Measurements from ENCODE around the gene MEX3B. TPM values are rescaled to one million over a fixed set of nuclear protein-coding genes. Genes with fewer than 3 reads are reported as not detected.

Gene MEX3B
- total and polyA plus RNA-seq, 3 experiments from 2014 or later: 0.60 to 0.61 TPM; not detected in 1

DNA sequence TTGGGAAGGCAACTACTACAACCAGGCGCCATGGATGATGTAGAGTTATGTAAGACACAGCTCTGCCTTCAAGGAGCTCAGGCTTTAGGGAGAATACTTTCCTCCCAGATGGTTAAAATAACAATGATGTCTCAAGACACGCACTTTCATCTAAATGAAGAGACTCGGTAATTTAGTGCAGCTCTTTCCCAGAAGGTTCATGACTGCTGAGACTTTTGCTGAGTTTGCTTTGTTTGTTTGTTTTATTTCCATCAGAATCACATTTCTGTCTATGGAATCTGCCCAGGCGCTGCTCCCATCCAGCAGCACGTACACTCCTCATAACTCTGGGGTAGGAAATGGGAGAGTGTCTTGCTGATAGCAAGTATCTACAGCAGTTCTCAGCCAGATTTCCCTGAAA lies 33.9 kb upstream of the MEX3B start:
- Mint-ChIP-seq H3K36me3 (no peaks in the 10 kb centered on the region), H3K4me3 (no peak overlapping the region), H3K27ac (peak overlapping the region in 1 of 8 donors; percentile 82), H3K9me3 (no peaks in the 10 kb centered on the region), H3K27me3 (peaks cover 6 to 69% of the 10 kb centered on the region in 2 donors), H3K4me1 (no peaks in the 10 kb centered on the region)
- Histone ChIP-seq H3K9me3 (ENCODE audit: low read length) (no peaks in the 10 kb centered on the region), H3K4me1 (ENCODE audit: insufficient read depth, low read length) (no peaks in the 10 kb centered on the region), H3K27ac (ENCODE audit: low read depth, low read length) (no peak overlapping the region), H3K36me3 (ENCODE audit: insufficient read depth, low read length) (no peaks in the 10 kb centered on the region), H3K4me3 (ENCODE audit: low read length) (no peak overlapping the region), H3K27me3 (ENCODE audit: insufficient read depth, low read length, poor library complexity, severe bottlenecking) (no peaks in the 10 kb centered on the region)
- ChIA-PET CTCF (interaction anchor here (0.9 kb wide), 1 partner anchor 10 kb away, joined by 3 read pairs; no protein-coding TSS in a partner anchor), POLR2A (no interaction called here)
- no peak for DNase-seq

DNA sequence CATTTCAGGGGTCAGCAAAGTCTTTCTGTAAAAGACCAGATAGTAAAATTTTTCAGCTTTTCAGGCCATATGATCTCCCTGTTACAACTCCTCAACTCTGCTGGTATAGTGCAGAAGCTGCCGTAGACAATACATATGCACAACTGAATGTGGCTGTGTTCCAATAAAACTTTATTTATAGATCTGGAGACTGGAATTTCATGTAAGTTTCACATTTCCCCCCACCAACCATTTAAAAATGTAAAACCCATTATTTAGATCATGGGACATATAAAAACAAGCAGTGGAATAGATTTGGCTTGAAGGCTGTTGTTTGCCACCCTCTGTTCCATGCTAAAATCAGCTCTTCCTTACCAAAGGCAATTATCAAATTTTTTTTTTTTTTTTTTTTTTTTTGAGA lies 28.8 kb upstream of the MEX3B start:
- Histone ChIP-seq H3K27ac (ENCODE audit: low read depth, low read length) (no peak overlapping the region), H3K27me3 (ENCODE audit: insufficient read depth, low read length, poor library complexity, severe bottlenecking) (no peaks in the 10 kb centered on the region), H3K9me3 (ENCODE audit: low read length) (no peaks in the 10 kb centered on the region), H3K4me3 (ENCODE audit: low read length) (no peak overlapping the region), H3K4me1 (ENCODE audit: insufficient read depth, low read length) (no peaks in the 10 kb centered on the region), H3K36me3 (ENCODE audit: insufficient read depth, low read length) (no peaks in the 10 kb centered on the region)
- Mint-ChIP-seq H3K36me3 (no peaks in the 10 kb centered on the region), H3K27me3 (peaks cover 4 to 46% of the 10 kb centered on the region in 2 donors), H3K4me3 (no peak overlapping the region), H3K27ac (peak overlapping the region in 1 of 8 donors; percentile 58), H3K9me3 (no peaks in the 10 kb centered on the region), H3K4me1 (no peaks in the 10 kb centered on the region)
- ChIA-PET CTCF (no interaction called here), POLR2A (no interaction called here)
- DNase-seq: no peak

DNA sequence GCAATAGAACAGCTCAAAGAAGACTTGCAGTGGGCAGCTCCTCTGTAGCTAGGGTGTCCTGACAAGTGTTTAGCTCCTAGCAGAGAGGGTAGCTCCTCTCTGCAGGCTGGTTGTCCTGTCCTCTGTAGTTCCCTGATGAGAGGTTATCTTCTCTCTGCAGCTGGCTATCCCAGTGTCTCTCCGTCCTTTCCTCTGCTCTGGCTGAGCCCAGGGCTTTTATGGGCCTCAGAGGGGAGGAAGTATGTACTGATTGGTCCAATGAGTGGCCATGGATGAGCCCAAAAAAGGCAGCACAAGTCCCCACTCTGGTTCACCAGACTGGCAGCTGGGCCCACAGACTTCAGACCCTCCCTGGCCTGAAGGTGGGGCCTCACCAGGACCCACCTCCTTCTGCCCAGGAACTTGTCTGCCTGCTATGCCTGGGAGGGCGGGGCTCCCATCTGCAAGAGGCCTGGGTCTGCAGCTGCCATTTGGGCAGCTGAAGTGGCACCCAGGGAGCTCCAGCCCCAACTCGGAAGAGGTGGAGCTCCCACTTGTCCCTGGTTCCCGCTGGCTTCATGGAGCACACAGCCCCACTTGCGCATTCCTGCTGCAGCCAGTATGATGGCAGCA lies 27.2 kb upstream of the MEX3B start:
- Histone ChIP-seq H3K27ac (ENCODE audit: low read depth, low read length) (no peak overlapping the region), H3K36me3 (ENCODE audit: insufficient read depth, low read length) (no peaks in the 10 kb centered on the region), H3K4me1 (ENCODE audit: insufficient read depth, low read length) (no peaks in the 10 kb centered on the region), H3K4me3 (ENCODE audit: low read length) (no peak overlapping the region), H3K9me3 (ENCODE audit: low read length) (no peaks in the 10 kb centered on the region), H3K27me3 (ENCODE audit: insufficient read depth, low read length, poor library complexity, severe bottlenecking) (no peaks in the 10 kb centered on the region)
- Mint-ChIP-seq H3K36me3 (no peaks in the 10 kb centered on the region), H3K4me3 (no peak overlapping the region), H3K9me3 (no peaks in the 10 kb centered on the region), H3K27ac (no peak overlapping the region), H3K4me1 (no peaks in the 10 kb centered on the region), H3K27me3 (peaks cover 5 to 39% of the 10 kb centered on the region in 2 donors)
- ChIA-PET CTCF (interaction anchor here (0.9 kb wide), 1 partner anchor 36 kb away, joined by 3 read pairs; no protein-coding TSS in a partner anchor), POLR2A (no interaction called here)
- DNase-seq: no peak

DNA sequence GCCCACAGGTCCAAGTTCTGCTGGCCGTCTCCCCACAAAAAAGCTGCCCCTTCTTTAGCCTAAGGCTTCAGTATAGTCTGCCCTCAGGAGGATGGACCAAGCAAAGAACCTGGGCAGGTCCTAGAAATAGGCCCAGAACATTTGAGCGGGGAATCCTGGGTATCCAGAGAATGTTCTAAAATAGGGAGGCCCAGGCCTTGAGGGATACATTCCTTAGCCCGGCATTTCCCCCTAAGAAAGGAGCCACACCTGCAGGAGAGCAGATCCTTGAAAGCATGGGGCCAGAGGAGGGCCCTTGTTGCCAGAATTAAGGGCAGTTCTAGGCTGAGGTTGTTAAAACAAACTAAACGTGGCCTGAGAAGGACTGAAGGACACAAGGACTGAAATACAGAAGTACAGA lies 20.6 kb upstream of the MEX3B start:
- ChIA-PET POLR2A (no interaction called here), CTCF (interaction anchor here (1.3 kb wide), 1 partner anchor 10 kb away, joined by 3 read pairs; no protein-coding TSS in a partner anchor)
- Mint-ChIP-seq H3K36me3 (no peaks in the 10 kb centered on the region), H3K27ac (no peak overlapping the region), H3K9me3 (no peaks in the 10 kb centered on the region), H3K4me3 (no peak overlapping the region), H3K27me3 (peaks cover 24 to 51% of the 10 kb centered on the region in 2 donors), H3K4me1 (peaks cover 0 to 4% (median 2%) of the 10 kb centered on the region in 3 donors)
- Histone ChIP-seq H3K36me3 (ENCODE audit: insufficient read depth, low read length) (no peaks in the 10 kb centered on the region), H3K9me3 (ENCODE audit: low read length) (no peaks in the 10 kb centered on the region), H3K27ac (ENCODE audit: low read depth, low read length) (no peak overlapping the region), H3K27me3 (ENCODE audit: insufficient read depth, low read length, poor library complexity, severe bottlenecking) (no peaks in the 10 kb centered on the region), H3K4me3 (ENCODE audit: low read length) (no peak overlapping the region), H3K4me1 (ENCODE audit: insufficient read depth, low read length) (no peaks in the 10 kb centered on the region)
- DNase-seq: no peak

DNA sequence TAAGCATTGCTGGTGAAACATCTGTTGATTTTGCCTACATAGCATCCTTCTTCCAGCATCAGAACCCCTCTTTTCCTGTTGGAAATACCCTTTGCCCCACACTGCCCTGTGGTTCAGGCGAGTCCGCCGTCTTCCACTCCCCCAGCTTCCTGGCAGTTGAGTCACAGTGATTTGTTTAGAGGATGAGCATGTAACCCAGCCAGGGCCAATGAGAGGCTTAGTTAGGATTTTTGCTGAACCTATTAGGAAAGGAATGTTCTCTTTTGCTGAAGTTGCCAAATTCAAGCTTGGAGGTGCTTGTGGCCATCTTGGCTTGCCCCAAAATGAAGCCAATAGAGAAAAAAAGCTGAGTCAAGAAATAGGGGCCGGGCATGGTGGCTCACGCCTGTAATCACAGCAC lies 19.0 kb upstream of the MEX3B start:
- ChIA-PET CTCF (no interaction called here), POLR2A (no interaction called here)
- no peak overlapping the region for H3K4me3 Mint-ChIP-seq
- H3K27me3 ChIP-seq (ENCODE audit: insufficient read depth, low read length, poor library complexity, severe bottlenecking): no peaks in the 10 kb centered on the region
- no peaks in the 10 kb centered on the region for H3K36me3 Mint-ChIP-seq
- no peaks in the 10 kb centered on the region for H3K9me3 ChIP-seq (ENCODE audit: low read length)
- H3K4me3 ChIP-seq (ENCODE audit: low read length): no peak overlapping the region
- no peaks in the 10 kb centered on the region for H3K9me3 Mint-ChIP-seq
- no peak overlapping the region for H3K27ac ChIP-seq (ENCODE audit: low read depth, low read length)
- no peak overlapping the region for H3K27ac Mint-ChIP-seq
- no peaks in the 10 kb centered on the region for H3K36me3 ChIP-seq (ENCODE audit: insufficient read depth, low read length)
- no peaks in the 10 kb centered on the region for H3K4me1 ChIP-seq (ENCODE audit: insufficient read depth, low read length)
- DNase-seq: no peak
- peaks cover 24 to 55% of the 10 kb centered on the region in 2 donors for H3K27me3 Mint-ChIP-seq
- peaks cover 0 to 4% (median 2%) of the 10 kb centered on the region in 3 donors for H3K4me1 Mint-ChIP-seq

DNA sequence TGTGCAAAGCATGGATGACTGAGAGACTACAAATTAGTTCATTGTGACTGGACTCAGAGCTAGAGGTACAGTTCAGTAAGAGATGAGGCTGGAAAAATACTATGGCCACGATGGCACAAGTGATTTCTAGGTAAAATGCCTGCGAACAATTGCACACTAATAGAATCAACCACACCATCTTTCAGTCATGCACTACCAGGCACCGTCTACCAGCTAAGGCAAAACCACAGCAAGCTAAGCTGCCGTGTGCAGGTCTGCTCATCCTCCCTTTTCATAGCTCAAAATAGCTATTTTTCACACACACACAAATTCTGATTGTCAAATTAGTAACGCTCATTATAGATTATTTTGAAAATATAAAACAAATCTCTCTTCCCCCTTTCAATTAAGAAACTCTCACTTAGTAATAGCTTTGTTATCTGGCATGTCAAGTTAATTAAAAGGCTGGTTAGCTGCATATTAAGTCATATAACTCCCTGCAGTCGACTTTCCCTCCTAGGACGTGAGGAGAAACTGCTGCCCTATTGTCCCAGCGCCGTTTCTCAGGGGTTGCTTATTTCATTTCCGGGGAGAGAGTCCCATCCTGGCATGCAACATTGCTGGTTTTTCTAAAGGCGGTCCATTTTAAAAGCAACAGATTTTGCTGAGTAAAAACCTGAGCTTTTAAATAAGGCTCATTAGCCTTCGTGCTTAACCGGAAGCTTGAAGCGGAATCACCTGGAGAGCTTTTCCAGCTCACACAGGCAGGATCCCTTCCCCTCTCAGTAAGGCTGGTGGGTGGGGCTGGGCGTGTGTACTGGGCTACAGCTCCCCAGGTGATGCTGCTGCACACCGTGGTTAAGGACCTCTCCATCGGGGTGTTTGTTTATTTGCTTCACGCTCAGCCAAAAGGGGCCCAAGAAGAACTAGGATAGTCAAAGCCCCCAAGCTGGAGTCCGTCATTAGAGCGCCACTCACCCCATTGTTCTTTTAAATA lies 16.9 kb upstream of the MEX3B start:
- POLR2A ChIA-PET: no interaction called here

DNA sequence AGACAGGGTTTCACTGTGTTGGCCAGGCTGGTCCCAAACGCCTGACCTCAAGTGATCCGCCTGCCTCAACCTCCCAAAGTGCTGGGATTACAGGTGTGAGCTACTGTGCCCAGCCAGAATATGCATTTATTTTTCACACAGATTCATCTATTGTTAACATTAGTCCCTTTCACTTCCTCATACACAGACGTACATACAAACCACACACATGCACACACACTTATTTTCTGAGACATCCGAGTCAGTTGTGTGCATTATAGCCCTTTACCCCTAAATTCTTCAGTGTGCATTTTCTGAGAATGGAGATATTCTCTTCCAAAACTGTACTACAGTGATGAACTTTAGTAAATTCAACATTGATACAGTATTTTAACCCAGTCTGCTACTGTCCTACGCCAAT lies 15.0 kb upstream of the MEX3B start:
- H3K4me1 Mint-ChIP-seq: peaks cover 0 to 4% (median 2%) of the 10 kb centered on the region in 3 donors
- POLR2A ChIA-PET: no interaction called here
- no peaks in the 10 kb centered on the region for H3K9me3 Mint-ChIP-seq
- peaks cover 29 to 75% of the 10 kb centered on the region in 2 donors for H3K27me3 Mint-ChIP-seq
- no peak overlapping the region for H3K4me3 Mint-ChIP-seq
- no peak for DNase-seq
- Histone ChIP-seq H3K27me3 (ENCODE audit: insufficient read depth, low read length, poor library complexity, severe bottlenecking) (peaks cover under 1% of the 10 kb centered on the region), H3K36me3 (ENCODE audit: insufficient read depth, low read length) (no peaks in the 10 kb centered on the region), H3K9me3 (ENCODE audit: low read length) (no peaks in the 10 kb centered on the region), H3K27ac (ENCODE audit: low read depth, low read length) (no peak overlapping the region), H3K4me3 (ENCODE audit: low read length) (no peak overlapping the region), H3K4me1 (ENCODE audit: insufficient read depth, low read length) (no peaks in the 10 kb centered on the region)
- CTCF ChIA-PET: no interaction called here
- no peak overlapping the region for H3K27ac Mint-ChIP-seq
- H3K36me3 Mint-ChIP-seq: no peaks in the 10 kb centered on the region

More for the DNA sequence above, 16.9 kb upstream of the MEX3B start:
- Histone ChIP-seq H3K4me3 (ENCODE audit: low read length) (no peak overlapping the region), H3K27ac (ENCODE audit: low read depth, low read length) (no peak overlapping the region), H3K9me3 (ENCODE audit: low read length) (no peaks in the 10 kb centered on the region), H3K4me1 (ENCODE audit: insufficient read depth, low read length) (no peaks in the 10 kb centered on the region), H3K36me3 (ENCODE audit: insufficient read depth, low read length) (no peaks in the 10 kb centered on the region), H3K27me3 (ENCODE audit: insufficient read depth, low read length, poor library complexity, severe bottlenecking) (no peaks in the 10 kb centered on the region)
- Mint-ChIP-seq H3K9me3 (no peaks in the 10 kb centered on the region), H3K27me3 (peaks cover 28 to 70% of the 10 kb centered on the region in 2 donors), H3K36me3 (no peaks in the 10 kb centered on the region), H3K4me3 (peak overlapping the region in 1 of 7 donors; percentile 79), H3K27ac (peak overlapping the region in 1 of 8 donors; percentile 28), H3K4me1 (peaks cover 0 to 4% (median 2%) of the 10 kb centered on the region in 3 donors)
- DNase-seq: no peak
- CTCF ChIA-PET: interaction anchor here (1.0 kb wide), 1 partner anchor 10 kb away, joined by 3 read pairs; no protein-coding TSS in a partner anchor

Measured in CD8-positive, alpha-beta memory T cell (primary cell).